Sciatic nerve (tissue), 2 donors: ENCODE results near the gene DPEP2. TPM values are rescaled to one million over a fixed set of nuclear protein-coding genes. Genes with fewer than 3 reads are reported as not detected.
"Not testable (repeated sequence)": the region's sequence is repeated elsewhere in the genome, so short reads cannot be mapped to it uniquely, and the experiment has no call there.

Experiments used
- ATAC-seq: fragments of 200-7000 bp; cut with Tn5 transposase; one replicate; pipeline ENCODE4 v1.9.1; 2020; ENCODE audit warnings: mild to moderate bottlenecking, moderate library complexity
- DNase-seq: peaks from one replicate; pipeline ENCODE4 v3.0.0-alpha.2; 2020; ENCODE audit warnings: low spot score
- intact Hi-C: fragments of 100-400 bp; cut with DNase I; formaldehyde crosslinking; loops from one replicate; pipeline ENCODE4 v1.14.2; 2022
- total RNA-seq: library from RNA; stranded (reverse); fragmentation: NEBNext Ultra II Directional; extraction: Animal tissue kit (Norgen Biotek cat#: 25700); gene quantifications from one replicate; pipeline ENCODE4 v1.2.1, GENCODE V29; 2021
- donor health status: DM: no; HTN: no; CAD: no.
- donor health status: DM: no; HTN: no; CAD: no.

Gene DPEP2
- total RNA-seq, 1 donor from 2014 or later, result 4.4 TPM

DNA sequence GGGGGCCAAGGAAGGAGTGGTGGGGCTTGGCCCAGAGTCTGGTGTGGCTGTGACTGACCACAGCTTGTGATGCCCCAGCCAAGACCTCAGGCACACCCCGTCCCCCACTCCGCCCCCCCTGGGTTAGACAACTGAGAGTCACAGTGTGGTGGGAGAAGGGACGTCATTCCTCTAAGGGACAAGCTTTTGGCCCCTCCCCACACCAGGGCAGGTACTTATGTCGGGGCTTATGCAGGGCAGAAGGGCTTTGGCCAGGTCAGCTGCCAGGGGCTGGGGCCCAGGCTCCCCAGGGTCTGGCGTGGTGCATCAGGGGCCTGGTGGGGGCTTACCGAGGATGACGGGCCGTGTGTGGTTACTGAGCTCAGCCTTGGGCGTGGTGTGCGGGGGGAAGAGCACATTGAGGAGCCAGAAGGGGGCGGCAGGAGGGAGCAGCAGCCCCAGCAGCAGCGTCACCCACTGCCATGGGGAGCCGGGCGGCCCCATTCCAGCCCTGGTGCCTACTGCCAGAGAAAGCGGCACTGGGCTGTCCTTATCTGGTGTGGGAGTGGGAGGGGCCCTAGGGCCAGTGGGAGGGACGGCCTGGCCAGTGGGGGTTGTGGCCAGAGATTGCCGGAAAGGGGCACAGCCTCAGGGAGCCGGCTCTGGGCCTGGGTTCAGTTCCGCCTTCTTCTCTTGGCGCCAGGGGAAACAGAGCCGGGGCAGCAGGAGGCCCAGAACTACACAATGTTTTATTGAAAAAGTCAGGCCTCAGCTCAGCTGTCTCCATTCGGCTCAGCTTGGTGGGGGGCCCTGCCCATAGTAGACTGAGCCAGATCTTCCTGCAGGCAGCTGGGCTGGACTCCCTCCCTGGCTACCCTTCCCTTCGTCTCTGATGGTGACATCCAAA is 55.4 kb downstream of the DPEP2 start, which contains the start of gene LCAT:
Gene LCAT (minus strand): TSS at position 502 of the 886 bp plus-strand sequence. CDS start 19 bp downstream, at position 483.
- DNase-seq (peak; percentile 89), ATAC-seq (peak; percentile 85)
- intact Hi-C loops, result no loop called here

DNA sequence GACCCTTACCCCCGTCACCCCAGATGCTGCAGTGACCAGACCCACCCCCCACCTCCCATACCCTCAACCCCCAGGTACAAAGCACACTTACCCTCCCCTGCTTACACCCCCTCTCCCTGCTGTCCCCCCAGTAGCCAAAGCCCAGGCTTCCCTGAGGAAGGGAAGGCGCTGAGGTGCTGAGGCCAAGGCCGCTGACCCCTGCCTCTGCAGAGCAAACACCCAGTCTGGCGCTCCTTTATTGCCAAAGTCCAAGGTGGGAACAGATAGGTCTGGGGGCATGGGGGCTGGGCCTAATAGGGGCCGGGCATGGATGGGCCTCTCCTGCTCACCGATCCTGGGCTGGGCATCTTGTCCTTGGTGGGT is 56.0 kb downstream of the DPEP2 start:
- DNase-seq (no peak), ATAC-seq (no peak)
- intact Hi-C loops, result no loop called here

GRCh38 chr16:67942510-67943255 is 56.6 kb downstream of the DPEP2 start:
- ATAC-seq (no peak), DNase-seq (no peak)
- intact Hi-C loops, result no loop called here

- intact Hi-C loops, result no loop called here
- no peak for DNase-seq
- ATAC-seq, result no peak
Measured at GRCh38 chr16:67942200-67942509, 57.1 kb downstream of the DPEP2 start.

DNA sequence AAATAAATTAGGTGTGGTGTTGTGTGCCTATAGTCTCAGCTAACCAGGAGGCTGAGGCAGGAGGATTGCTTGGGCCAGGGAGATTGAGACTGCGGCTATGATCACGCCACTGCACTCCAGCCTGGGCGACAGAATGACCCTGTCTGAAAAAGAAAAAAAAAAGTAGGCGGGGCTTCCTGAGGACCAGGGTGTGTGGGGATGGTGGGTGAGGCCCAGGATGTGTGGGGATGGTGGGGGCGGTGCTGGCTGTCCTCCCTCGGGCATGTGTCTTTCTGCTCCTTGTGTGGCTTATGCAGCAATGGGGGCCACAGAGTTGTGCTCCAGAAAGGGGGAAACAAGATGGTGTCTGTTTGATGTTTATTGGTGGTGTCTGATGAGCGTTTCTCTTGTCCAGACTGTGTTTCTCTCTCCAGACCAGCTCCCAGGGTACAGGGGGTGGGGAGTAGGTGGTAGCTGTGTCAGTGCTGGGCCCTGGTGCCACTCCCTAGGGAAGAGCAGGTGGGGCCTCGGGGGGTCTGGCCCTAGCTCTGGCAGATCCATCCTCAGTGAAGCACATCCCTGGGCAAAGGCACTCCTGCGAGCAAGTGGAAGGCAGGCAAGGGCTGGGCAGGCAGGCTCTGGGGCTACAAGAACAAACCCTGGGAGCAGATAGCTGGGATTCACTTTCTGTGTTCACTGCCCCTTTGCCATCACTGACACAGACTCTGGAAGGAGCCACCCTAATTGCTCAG is 57.6 kb downstream of the DPEP2 start:
- intact Hi-C loops, result no loop called here
- ATAC-seq, result no peak
- DNase-seq, result no peak

DNA sequence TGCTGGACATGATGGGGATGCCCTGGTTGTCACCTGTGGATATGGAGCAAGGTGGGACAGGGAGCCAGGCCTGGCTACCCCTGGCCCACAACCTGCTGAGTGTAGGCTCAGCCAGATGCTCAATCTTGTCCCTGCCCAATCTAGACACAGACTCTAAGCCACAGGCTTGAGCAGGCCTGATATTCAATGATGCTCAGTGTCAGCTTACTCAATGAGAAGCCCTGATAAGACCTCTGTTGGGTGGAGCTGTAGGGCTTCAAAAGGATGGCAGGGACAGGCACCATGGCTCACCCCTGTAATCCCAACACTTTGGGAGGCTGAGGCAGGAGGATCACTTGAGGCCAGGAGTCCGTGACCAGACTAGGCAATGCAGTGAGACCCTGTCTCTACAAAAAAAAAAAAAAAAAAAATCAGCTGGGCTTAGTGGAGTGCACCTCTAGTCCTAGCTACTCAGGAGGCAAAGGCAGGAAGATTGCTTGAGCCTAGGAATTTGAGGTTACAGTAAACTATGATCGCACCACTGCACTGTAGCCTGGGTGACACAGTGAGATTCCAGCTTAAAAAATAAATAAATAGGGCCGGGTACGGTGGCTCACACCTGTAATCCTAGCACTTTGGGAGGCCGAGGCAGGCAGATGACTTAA is 58.7 kb downstream of the DPEP2 start:
- ATAC-seq (no peak), DNase-seq (no peak)
- intact Hi-C loops, result no loop called here

DNA sequence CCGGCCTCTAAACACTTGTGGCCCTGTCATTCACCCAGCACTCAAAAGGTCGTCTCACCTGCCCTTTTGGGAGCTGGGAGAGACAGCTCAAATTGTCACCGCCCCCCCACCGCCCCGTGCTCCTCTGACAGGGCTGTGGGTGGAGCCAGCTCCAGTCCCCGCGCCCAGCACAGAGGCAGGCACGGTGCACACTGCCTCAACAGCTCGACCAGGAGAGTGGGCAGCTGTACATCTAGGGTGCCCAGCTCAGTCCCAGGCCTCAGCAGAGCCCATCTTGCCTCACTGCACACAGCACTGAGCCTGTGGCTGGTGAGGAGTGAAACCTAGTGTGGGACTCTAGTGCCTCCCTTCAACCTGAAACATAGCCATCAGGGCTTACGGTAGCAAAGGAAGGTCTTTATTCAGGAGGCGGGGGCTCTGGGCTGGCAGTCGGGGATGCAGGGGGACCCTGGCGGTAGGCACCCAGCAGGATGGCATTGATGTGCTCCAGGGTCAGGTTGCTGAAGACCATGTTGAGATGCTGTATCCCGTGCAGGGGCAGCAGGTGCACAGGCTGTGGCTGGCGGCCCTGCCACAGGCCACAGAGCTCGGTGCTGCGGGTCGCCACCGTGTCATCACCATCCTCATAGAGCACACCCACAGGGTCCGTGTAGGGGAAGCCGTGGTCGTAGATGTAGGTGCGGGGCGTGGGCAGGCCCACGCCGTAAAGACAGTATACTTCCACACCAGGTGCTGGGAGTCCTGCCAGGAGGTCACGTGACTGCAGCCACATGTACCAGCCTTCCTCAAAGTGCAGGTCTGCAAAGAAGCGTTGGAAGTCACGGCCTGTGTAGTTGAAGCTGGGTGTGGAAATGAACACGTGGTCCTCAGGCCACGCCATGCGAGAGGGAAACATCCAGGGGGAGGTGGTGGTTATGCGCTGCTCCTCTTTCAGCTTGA is 59.5 kb downstream of the DPEP2 start:
- ATAC-seq (no peak), DNase-seq (peak; percentile 74)
- intact Hi-C loops, result no loop called here

- DNase-seq, ATAC-seq, intact Hi-C loops: not testable (repeated sequence)
Measured at GRCh38 chr16:67937713-67938112, 61.6 kb downstream of the DPEP2 start.

Other genes with a start within 250 kb of the DPEP2 start
- gene RANBP10, start 192.9 kb downstream of the DPEP2 start, total RNA-seq, result 21.7 TPM
- gene TSNAXIP1, start 192.6 kb downstream of the DPEP2 start, total RNA-seq, result 1.5 TPM
- 22.7 TPM for gene THAP11, start 157.2 kb downstream of the DPEP2 start, total RNA-seq
- gene NUTF2, start 152.6 kb downstream of the DPEP2 start, total RNA-seq, result 59.2 TPM
- 45.1 TPM for gene CENPT, start 151.8 kb downstream of the DPEP2 start, total RNA-seq
- gene EDC4, start 126.4 kb downstream of the DPEP2 start, total RNA-seq, result 40.2 TPM
- 1.6 TPM for gene NRN1L, start 114.6 kb downstream of the DPEP2 start, total RNA-seq
- gene PSKH1, start 106.2 kb downstream of the DPEP2 start, total RNA-seq, result 27.4 TPM
- 0.98 TPM for gene CTRL, start 67.6 kb downstream of the DPEP2 start, total RNA-seq
- gene PSMB10, start 62.6 kb downstream of the DPEP2 start, total RNA-seq, result 35.3 TPM
- 46.2 TPM for gene LCAT, start 55.4 kb downstream of the DPEP2 start, total RNA-seq
- gene SLC12A4, start 30.8 kb downstream of the DPEP2 start, total RNA-seq, result 115 TPM
- gene DPEP3, start 19.0 kb downstream of the DPEP2 start, total RNA-seq, result not detected
- not detected for gene DPEP2NB, start 16.4 kb upstream of the DPEP2 start, total RNA-seq
- gene DDX28, start 23.7 kb upstream of the DPEP2 start, total RNA-seq, result 6.3 TPM
- gene DUS2, start 23.8 kb upstream of the DPEP2 start, total RNA-seq, result 14.7 TPM
- 66.4 TPM for gene NFATC3, start 85.9 kb upstream of the DPEP2 start, total RNA-seq
- gene ESRP2, start 236.6 kb upstream of the DPEP2 start, total RNA-seq, result 0.36 TPM
- 17.4 TPM for gene PLA2G15, start 245.9 kb upstream of the DPEP2 start, total RNA-seq